ENCODE measurements around the gene QDPR.
"Not testable (repeated sequence)": the region's sequence is repeated elsewhere in the genome, so short reads cannot be mapped to it uniquely, and the experiment has no call there.

Gene QDPR

GRCh38 chr4:17489721-17490120 lies 22.2 kb downstream of the QDPR start:
- DNase-seq = no peak

- no peak for DNase-seq
Measured at GRCh38 chr4:17489123-17489522, 22.8 kb downstream of the QDPR start.

- DNase-seq = no peak
Measured at GRCh38 chr4:17482716-17483115, 29.2 kb downstream of the QDPR start.

GRCh38 chr4:17480955-17481354 lies 30.9 kb downstream of the QDPR start:
- no peak for DNase-seq

- DNase-seq = no peak
Measured at GRCh38 chr4:17480210-17480927, 31.5 kb downstream of the QDPR start.

GRCh38 chr4:17477774-17478472 lies 34.0 kb downstream of the QDPR start:
- DNase-seq = no peak

GRCh38 chr4:17476853-17477252 lies 35.0 kb downstream of the QDPR start:
- no peak for DNase-seq

- DNase-seq = no peak
Measured at GRCh38 chr4:17475481-17475880, 36.4 kb downstream of the QDPR start.

- no peak for DNase-seq
Measured at GRCh38 chr4:17469931-17470674, 41.8 kb downstream of the QDPR start.

GRCh38 chr4:17468619-17469221 lies 43.2 kb downstream of the QDPR start:
- peak in 1 of 2 donors; percentile 31 for DNase-seq

GRCh38 chr4:17463606-17464005 lies 48.3 kb downstream of the QDPR start:
- no peak for DNase-seq

- no peak for DNase-seq
Measured at GRCh38 chr4:17450269-17450804, 61.6 kb downstream of the QDPR start.

- DNase-seq = no peak
Measured at GRCh38 chr4:17448689-17449088, 63.2 kb downstream of the QDPR start.

- peak; percentile 52 to 71 for DNase-seq
Measured at GRCh38 chr4:17447675-17448298, 64.1 kb downstream of the QDPR start.

- DNase-seq = no peak
Measured at GRCh38 chr4:17447056-17447455, 64.8 kb downstream of the QDPR start.

GRCh38 chr4:17442477-17442876 lies 69.4 kb downstream of the QDPR start:
- not testable (repeated sequence) for DNase-seq

GRCh38 chr4:17437396-17437795 lies 74.5 kb downstream of the QDPR start:
- DNase-seq = no peak

- no peak for DNase-seq
Measured at GRCh38 chr4:17436750-17437090, 75.2 kb downstream of the QDPR start.
